Measurements from ENCODE around the gene PLPP7. TPM values are rescaled to one million over a fixed set of nuclear protein-coding genes. Genes with fewer than 3 reads are reported as not detected.
A peak's percentile ranks its signal among the peaks of the same experiment; 100 is the strongest.

The PLPP7 gene
- total RNA-seq, 1 donor from 2014 or later, result 0.20 TPM

DNA sequence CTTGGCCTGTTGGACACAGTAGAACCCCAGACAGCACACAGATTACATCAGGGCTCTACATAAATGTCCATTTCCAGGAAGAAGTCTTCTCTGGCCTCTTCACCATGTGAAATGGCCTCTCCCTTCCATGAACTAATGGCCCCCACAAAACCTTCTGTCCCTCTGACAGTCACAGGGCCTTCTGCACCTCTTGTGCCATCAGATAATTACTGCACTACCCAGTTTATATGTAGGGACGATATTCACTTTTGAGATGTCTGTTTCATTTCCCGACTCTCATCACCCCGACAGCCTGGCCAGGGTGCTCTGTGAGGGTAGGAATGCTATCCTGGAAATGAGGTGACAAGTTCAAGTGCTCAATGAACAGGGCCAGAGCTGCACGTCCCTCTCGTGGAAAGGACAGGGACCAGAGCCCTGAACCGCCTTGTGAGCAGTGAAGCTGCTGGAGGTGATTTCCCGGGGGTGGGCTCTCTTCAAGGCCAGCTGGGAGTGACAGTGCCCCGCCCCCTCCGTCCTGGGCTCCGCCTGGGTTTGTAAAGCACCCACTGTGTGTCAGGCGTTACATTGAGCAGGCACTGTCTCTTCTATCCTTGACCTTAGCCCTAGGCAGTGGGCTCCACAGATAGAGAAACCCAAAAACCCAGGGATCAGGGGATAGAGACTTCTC lies 10.2 kb upstream of the PLPP7 start:
- FAIRE-seq, result no peak
- TF ChIP-seq, protein P1, sequence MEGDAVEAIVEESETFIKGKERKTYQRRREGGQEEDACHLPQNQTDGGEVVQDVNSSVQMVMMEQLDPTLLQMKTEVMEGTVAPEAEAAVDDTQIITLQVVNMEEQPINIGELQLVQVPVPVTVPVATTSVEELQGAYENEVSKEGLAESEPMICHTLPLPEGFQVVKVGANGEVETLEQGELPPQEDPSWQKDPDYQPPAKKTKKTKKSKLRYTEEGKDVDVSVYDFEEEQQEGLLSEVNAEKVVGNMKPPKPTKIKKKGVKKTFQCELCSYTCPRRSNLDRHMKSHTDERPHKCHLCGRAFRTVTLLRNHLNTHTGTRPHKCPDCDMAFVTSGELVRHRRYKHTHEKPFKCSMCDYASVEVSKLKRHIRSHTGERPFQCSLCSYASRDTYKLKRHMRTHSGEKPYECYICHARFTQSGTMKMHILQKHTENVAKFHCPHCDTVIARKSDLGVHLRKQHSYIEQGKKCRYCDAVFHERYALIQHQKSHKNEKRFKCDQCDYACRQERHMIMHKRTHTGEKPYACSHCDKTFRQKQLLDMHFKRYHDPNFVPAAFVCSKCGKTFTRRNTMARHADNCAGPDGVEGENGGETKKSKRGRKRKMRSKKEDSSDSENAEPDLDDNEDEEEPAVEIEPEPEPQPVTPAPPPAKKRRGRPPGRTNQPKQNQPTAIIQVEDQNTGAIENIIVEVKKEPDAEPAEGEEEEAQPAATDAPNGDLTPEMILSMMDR (IDR thresholded peaks at IDR 0.05; ENCODE audit: insufficient read depth, low read depth, low read length), result no peak
- TF ChIP-seq EZH2 (IDR thresholded peaks at IDR 0.05; ENCODE audit: insufficient read depth, low read length), result no peak

DNA sequence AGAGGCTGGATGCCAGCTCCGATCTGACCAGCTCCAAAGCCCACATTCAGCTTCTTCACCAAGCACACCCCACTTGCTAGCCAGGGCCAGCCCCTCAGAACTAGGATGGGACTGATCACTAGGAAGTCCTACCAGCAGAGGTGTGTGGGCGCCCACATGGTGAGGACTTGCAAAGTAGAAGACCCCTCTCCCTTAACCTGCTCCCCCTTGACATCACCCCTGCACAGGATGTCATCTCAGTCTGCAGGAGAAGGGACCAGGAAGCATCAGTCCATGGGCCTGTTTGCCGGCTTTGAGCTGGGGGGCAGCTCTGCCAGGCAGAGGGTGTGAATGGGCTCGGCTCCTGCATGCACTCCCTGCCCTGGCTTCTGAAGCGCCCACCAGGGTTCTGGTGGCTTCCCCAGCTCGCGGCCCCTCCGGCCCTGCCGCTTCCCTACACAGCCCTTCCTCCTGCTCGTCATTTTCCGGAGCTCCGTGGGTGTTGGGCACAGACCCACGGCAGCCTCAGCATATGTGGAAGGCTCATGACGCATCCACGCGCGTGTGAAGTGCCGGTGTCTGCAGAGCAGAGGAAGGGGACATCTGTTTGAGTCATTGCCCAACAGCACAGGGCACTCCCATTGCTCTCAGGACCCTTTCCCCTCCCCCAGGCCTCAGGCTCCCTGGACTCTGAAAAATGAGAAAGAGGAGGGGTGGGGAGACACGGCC lies 9.5 kb upstream of the PLPP7 start:
- Mint-ChIP-seq H3K4me1 (ENCODE audit: low read depth, unreplicated experiment) (no peaks in the 10 kb centered on the region), H3K36me3 (ENCODE audit: low read depth, unreplicated experiment) (no peaks in the 10 kb centered on the region), H3K9me3 (ENCODE audit: unreplicated experiment) (no peaks in the 10 kb centered on the region), H3K4me3 (ENCODE audit: unreplicated experiment) (no peak overlapping the region), H3K27me3 (ENCODE audit: low read depth, unreplicated experiment) (peaks cover 55% of the 10 kb centered on the region), H3K27ac (ENCODE audit: unreplicated experiment) (no peak overlapping the region)
- Histone ChIP-seq H4K20me1 (ENCODE audit: insufficient read depth, low read length) (peaks cover 5% of the 10 kb centered on the region), H3K9ac (ENCODE audit: low read length) (no peak overlapping the region), H3K36me3 (ENCODE audit: insufficient read depth, low read length) (no peaks in the 10 kb centered on the region), H3K4me3 (ENCODE audit: insufficient read depth, low read depth, low read length) (no peak overlapping the region), H3K4me2 (ENCODE audit: low read length) (no peak overlapping the region), H3K27ac (ENCODE audit: low read depth, low read length) (no peak overlapping the region), H3K9me3 (ENCODE audit: insufficient read depth, low read depth, low read length) (no peaks in the 10 kb centered on the region), H3K27me3 (ENCODE audit: insufficient read depth, low read length) (peaks cover 34% of the 10 kb centered on the region), H3K4me1 (ENCODE audit: insufficient read depth, low read length) (no peaks in the 10 kb centered on the region), H2AFZ (ENCODE audit: low read depth, low read length) (no peak overlapping the region), H3K79me2 (ENCODE audit: insufficient read depth, low read length) (no peaks in the 10 kb centered on the region)
- TF ChIP-seq, protein P1 (IDR thresholded peaks at IDR 0.05; ENCODE audit: insufficient read depth, low read depth, low read length), result no peak
- TF ChIP-seq EZH2 (IDR thresholded peaks at IDR 0.05; ENCODE audit: insufficient read depth, low read length), result no peak
- DNase-seq (ENCODE audit: low read depth) (no peak), FAIRE-seq (no peak)

More for the DNA sequence above, 10.2 kb upstream of the PLPP7 start:
- Histone ChIP-seq H3K36me3 (ENCODE audit: insufficient read depth, low read length) (no peaks in the 10 kb centered on the region), H3K27me3 (ENCODE audit: insufficient read depth, low read length) (peaks cover 34% of the 10 kb centered on the region), H3K9me3 (ENCODE audit: insufficient read depth, low read depth, low read length) (no peaks in the 10 kb centered on the region), H3K79me2 (ENCODE audit: insufficient read depth, low read length) (no peaks in the 10 kb centered on the region), H3K4me1 (ENCODE audit: insufficient read depth, low read length) (no peaks in the 10 kb centered on the region), H3K4me3 (ENCODE audit: insufficient read depth, low read depth, low read length) (no peak overlapping the region), H2AFZ (ENCODE audit: low read depth, low read length) (no peak overlapping the region), H4K20me1 (ENCODE audit: insufficient read depth, low read length) (peaks cover 5% of the 10 kb centered on the region), H3K27ac (ENCODE audit: low read depth, low read length) (no peak overlapping the region), H3K4me2 (ENCODE audit: low read length) (no peak overlapping the region), H3K9ac (ENCODE audit: low read length) (no peak overlapping the region)
- peaks cover 2% of the 10 kb centered on the region for H3K4me1 Mint-ChIP-seq (ENCODE audit: low read depth, unreplicated experiment)
- H3K27me3 Mint-ChIP-seq (ENCODE audit: low read depth, unreplicated experiment), result peaks cover 55% of the 10 kb centered on the region
- no peak overlapping the region for H3K27ac Mint-ChIP-seq (ENCODE audit: unreplicated experiment)
- DNase-seq (ENCODE audit: low read depth), result no peak
- peak overlapping the region; percentile 45 for H3K4me3 Mint-ChIP-seq (ENCODE audit: unreplicated experiment)
- peaks cover 3% of the 10 kb centered on the region for H3K36me3 Mint-ChIP-seq (ENCODE audit: low read depth, unreplicated experiment)
- no peaks in the 10 kb centered on the region for H3K9me3 Mint-ChIP-seq (ENCODE audit: unreplicated experiment)

DNA sequence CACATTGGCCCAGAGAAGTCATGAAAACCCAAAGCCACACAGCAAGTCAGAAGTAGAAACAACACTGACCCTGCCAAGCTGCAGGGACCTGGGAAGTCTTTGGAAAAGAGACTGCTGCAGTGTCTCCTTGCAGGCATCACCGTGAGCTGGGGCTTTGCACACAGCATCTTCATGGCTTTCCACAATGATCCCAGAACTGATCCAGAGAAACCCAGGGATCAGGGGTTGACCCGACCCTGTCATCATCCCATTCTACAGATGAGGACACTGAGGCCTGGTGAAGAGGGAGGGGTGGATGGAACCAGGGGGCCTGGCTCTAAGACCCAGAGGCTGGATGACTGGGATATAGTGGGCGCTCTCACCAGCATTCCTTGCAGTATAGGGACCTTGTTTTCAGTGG lies 8.9 kb upstream of the PLPP7 start:
- H3K36me3 ChIP-seq (ENCODE audit: insufficient read depth, low read length), result no peaks in the 10 kb centered on the region
- H3K27ac ChIP-seq (ENCODE audit: low read depth, low read length), result no peak overlapping the region
- Mint-ChIP-seq H3K4me1 (ENCODE audit: low read depth, unreplicated experiment) (no peaks in the 10 kb centered on the region), H3K9me3 (ENCODE audit: unreplicated experiment) (no peaks in the 10 kb centered on the region), H3K36me3 (ENCODE audit: low read depth, unreplicated experiment) (no peaks in the 10 kb centered on the region), H3K4me3 (ENCODE audit: unreplicated experiment) (no peak overlapping the region), H3K27ac (ENCODE audit: unreplicated experiment) (no peak overlapping the region), H3K27me3 (ENCODE audit: low read depth, unreplicated experiment) (peaks cover 50% of the 10 kb centered on the region)
- peaks cover 34% of the 10 kb centered on the region for H3K27me3 ChIP-seq (ENCODE audit: insufficient read depth, low read length)
- DNase-seq (ENCODE audit: low read depth) (no peak), FAIRE-seq (no peak)
- peaks cover 5% of the 10 kb centered on the region for H4K20me1 ChIP-seq (ENCODE audit: insufficient read depth, low read length)
- no peak overlapping the region for H2AFZ ChIP-seq (ENCODE audit: low read depth, low read length)
- H3K9me3 ChIP-seq (ENCODE audit: insufficient read depth, low read depth, low read length), result no peaks in the 10 kb centered on the region
- H3K4me1 ChIP-seq (ENCODE audit: insufficient read depth, low read length), result no peaks in the 10 kb centered on the region
- TF ChIP-seq, protein P1 (IDR thresholded peaks at IDR 0.05; ENCODE audit: insufficient read depth, low read depth, low read length), result no peak
- no peak for TF ChIP-seq EZH2 (IDR thresholded peaks at IDR 0.05; ENCODE audit: insufficient read depth, low read length)
- H3K4me2 ChIP-seq (ENCODE audit: low read length), result no peak overlapping the region
- H3K4me3 ChIP-seq (ENCODE audit: insufficient read depth, low read depth, low read length), result no peak overlapping the region
- H3K79me2 ChIP-seq (ENCODE audit: insufficient read depth, low read length), result no peaks in the 10 kb centered on the region
- no peak overlapping the region for H3K9ac ChIP-seq (ENCODE audit: low read length)

Measured in astrocyte (in vitro differentiated cells and primary cell).